ENCODE data around the gene ATP2C2.

- no peak for TF ChIP-seq CTCF (IDR thresholded peaks at IDR 0.05)
- no peak for TF ChIP-seq EZH2 (IDR thresholded peaks at IDR 0.05; ENCODE audit: borderline replicate concordance, insufficient read depth, low read depth, low read length, poor library complexity, severe bottlenecking)
Observed at GRCh38 chr16:84379709-84380362, 11.5 kb downstream of the ATP2C2 start.

All from B cell (primary cell).